ENCODE measurements around the gene IL24. TPM values are rescaled to one million over a fixed set of nuclear protein-coding genes. Genes with fewer than 3 reads are reported as not detected.

The IL24 gene
- polyA plus RNA-seq, 3 donors, result 0.16 TPM; not detected in 2

DNA sequence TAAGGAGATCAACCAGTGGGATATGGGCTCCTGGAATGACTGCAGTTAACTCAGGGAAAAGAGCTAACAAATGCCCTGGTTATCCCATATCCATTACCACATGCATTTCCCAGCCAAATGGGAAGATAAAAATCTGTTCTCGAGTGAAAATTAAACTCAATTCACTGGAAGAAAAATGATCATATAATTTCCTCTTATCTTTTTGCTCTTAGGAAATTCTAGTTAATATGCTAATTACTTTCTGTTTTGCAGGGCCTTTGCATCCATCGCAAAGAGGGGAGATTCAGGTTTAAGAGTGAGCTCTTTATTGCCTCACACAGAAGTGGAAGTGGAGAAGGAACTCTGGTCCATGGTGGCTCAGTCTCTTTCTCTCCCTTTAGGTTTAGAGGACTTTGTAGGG, 3.9 kb upstream of the IL24 start:
- Histone ChIP-seq H3K27ac (ENCODE audit: low read depth in 1 of 2, low read length in 2 of 2) (no peak overlapping the region), H3K36me3 (replicated peaks in 1 of 2; ENCODE audit: control insufficient read depth in 1 of 2, insufficient read depth in 2 of 2, low read length in 2 of 2) (no peaks in the 10 kb centered on the region), H3K79me2 (ENCODE audit: insufficient read depth, low read length) (no peaks in the 10 kb centered on the region), H4K20me1 (ENCODE audit: insufficient read depth, low read length) (no peaks in the 10 kb centered on the region), H3K4me2 (replicated peaks; ENCODE audit: extremely low read depth, low read length, poor library complexity, severe bottlenecking) (no peak overlapping the region), H3K27me3 (ENCODE audit: control insufficient read depth in 2 of 2, insufficient read depth in 2 of 2, low read length in 2 of 2) (no peaks in the 10 kb centered on the region), H3K4me1 (ENCODE audit: control insufficient read depth in 1 of 2, insufficient read depth in 2 of 2, low read length in 2 of 2) (peaks cover 8 to 12% of the 10 kb centered on the region in 2 donors), H3K4me3 (replicated peaks in 1 of 3; ENCODE audit: low read depth in 2 of 3, low read length in 3 of 3) (no peak overlapping the region), H3K9ac (ENCODE audit: insufficient read depth, low read length, poor library complexity, severe bottlenecking) (no peak overlapping the region), H2AFZ (ENCODE audit: insufficient read depth, low read depth, low read length, poor library complexity, severe bottlenecking) (no peak overlapping the region), H3K9me3 (replicated peaks in 1 of 2; ENCODE audit: control insufficient read depth in 1 of 2, insufficient read depth in 1 of 2, low read length in 2 of 2) (no peaks in the 10 kb centered on the region)
- WGBS (ENCODE audit: insufficient coverage), result no CpG with 5 or more reads among the region's 2 CpGs
- H3K4me3 Mint-ChIP-seq, result no peak overlapping the region
- peaks cover 0 to under 1% (median 0%) of the 10 kb centered on the region in 7 donors for H3K9me3 Mint-ChIP-seq
- DNase-seq, result no peak
- TF ChIP-seq, protein P1, sequence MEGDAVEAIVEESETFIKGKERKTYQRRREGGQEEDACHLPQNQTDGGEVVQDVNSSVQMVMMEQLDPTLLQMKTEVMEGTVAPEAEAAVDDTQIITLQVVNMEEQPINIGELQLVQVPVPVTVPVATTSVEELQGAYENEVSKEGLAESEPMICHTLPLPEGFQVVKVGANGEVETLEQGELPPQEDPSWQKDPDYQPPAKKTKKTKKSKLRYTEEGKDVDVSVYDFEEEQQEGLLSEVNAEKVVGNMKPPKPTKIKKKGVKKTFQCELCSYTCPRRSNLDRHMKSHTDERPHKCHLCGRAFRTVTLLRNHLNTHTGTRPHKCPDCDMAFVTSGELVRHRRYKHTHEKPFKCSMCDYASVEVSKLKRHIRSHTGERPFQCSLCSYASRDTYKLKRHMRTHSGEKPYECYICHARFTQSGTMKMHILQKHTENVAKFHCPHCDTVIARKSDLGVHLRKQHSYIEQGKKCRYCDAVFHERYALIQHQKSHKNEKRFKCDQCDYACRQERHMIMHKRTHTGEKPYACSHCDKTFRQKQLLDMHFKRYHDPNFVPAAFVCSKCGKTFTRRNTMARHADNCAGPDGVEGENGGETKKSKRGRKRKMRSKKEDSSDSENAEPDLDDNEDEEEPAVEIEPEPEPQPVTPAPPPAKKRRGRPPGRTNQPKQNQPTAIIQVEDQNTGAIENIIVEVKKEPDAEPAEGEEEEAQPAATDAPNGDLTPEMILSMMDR (IDR thresholded peaks at IDR 0.05), result no peak
- intact Hi-C loops (cut with micrococcal nuclease), result no loop called here
- no peak overlapping the region for H3K27ac Mint-ChIP-seq
- peaks cover 4 to 6% (median 6%) of the 10 kb centered on the region in 3 donors for H3K27me3 Mint-ChIP-seq (ENCODE audit: low read depth in 3 of 3)
- peaks cover 17% of the 10 kb centered on the region for H3K4me1 Mint-ChIP-seq
- no peaks in the 10 kb centered on the region for H3K36me3 Mint-ChIP-seq

DNA sequence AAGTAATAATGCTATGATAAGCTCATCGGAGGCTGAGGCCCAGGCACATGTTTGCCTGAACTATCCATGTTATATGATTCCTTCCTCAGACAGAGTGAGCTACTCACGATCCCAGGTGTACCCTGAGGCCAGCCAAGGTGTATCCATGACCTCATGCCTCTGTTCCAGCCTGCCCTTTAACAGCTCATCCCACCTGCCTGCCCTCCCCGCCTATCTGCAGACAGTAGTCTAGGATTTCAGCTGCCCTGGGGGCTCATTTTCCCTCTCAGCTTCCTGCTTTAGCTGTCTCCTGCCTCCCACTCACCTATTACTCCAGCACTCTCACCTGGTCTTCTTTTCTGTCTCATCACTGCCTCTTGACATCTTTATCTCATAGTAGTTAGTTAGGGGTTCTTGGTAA, 1.9 kb upstream of the IL24 start:
- Mint-ChIP-seq H3K27me3 (ENCODE audit: low read depth in 3 of 3) (peaks cover 4 to 9% (median 8%) of the 10 kb centered on the region in 3 donors), H3K9me3 (peaks cover 0 to 1% (median 0%) of the 10 kb centered on the region in 7 donors), H3K4me3 (no peak overlapping the region), H3K36me3 (no peaks in the 10 kb centered on the region), H3K27ac (no peak overlapping the region), H3K4me1 (peaks cover 16% of the 10 kb centered on the region)
- no peak overlapping the region for H3K9ac ChIP-seq (ENCODE audit: insufficient read depth, low read length, poor library complexity, severe bottlenecking)
- no peaks in the 10 kb centered on the region for H3K79me2 ChIP-seq (ENCODE audit: insufficient read depth, low read length)
- 92% methylated on average over 3 of the region's 3 CpGs for WGBS (ENCODE audit: insufficient coverage)
- no peak overlapping the region for H2AFZ ChIP-seq (ENCODE audit: insufficient read depth, low read depth, low read length, poor library complexity, severe bottlenecking)
- no peak overlapping the region for H3K4me2 ChIP-seq (replicated peaks; ENCODE audit: extremely low read depth, low read length, poor library complexity, severe bottlenecking)
- H3K4me3 ChIP-seq (replicated peaks in 1 of 3; ENCODE audit: low read depth in 2 of 3, low read length in 3 of 3), result no peak overlapping the region
- H3K4me1 ChIP-seq (ENCODE audit: control insufficient read depth in 1 of 2, insufficient read depth in 2 of 2, low read length in 2 of 2), result peaks cover 6 to 10% of the 10 kb centered on the region in 2 donors
- intact Hi-C loops (cut with micrococcal nuclease), result no loop called here
- TF ChIP-seq, protein P1 (IDR thresholded peaks at IDR 0.05), result no peak
- no peaks in the 10 kb centered on the region for H4K20me1 ChIP-seq (ENCODE audit: insufficient read depth, low read length)
- no peak overlapping the region for H3K27ac ChIP-seq (ENCODE audit: low read depth in 1 of 2, low read length in 2 of 2)
- no peaks in the 10 kb centered on the region for H3K9me3 ChIP-seq (replicated peaks in 1 of 2; ENCODE audit: control insufficient read depth in 1 of 2, insufficient read depth in 1 of 2, low read length in 2 of 2)
- H3K27me3 ChIP-seq (ENCODE audit: control insufficient read depth in 2 of 2, insufficient read depth in 2 of 2, low read length in 2 of 2), result no peaks in the 10 kb centered on the region
- DNase-seq, result no peak
- H3K36me3 ChIP-seq (replicated peaks in 1 of 2; ENCODE audit: control insufficient read depth in 1 of 2, insufficient read depth in 2 of 2, low read length in 2 of 2), result no peaks in the 10 kb centered on the region

Measured in CD14-positive monocyte (primary cell).